ENCODE results near the gene POM121L2.

POM121L2 gene

DNA sequence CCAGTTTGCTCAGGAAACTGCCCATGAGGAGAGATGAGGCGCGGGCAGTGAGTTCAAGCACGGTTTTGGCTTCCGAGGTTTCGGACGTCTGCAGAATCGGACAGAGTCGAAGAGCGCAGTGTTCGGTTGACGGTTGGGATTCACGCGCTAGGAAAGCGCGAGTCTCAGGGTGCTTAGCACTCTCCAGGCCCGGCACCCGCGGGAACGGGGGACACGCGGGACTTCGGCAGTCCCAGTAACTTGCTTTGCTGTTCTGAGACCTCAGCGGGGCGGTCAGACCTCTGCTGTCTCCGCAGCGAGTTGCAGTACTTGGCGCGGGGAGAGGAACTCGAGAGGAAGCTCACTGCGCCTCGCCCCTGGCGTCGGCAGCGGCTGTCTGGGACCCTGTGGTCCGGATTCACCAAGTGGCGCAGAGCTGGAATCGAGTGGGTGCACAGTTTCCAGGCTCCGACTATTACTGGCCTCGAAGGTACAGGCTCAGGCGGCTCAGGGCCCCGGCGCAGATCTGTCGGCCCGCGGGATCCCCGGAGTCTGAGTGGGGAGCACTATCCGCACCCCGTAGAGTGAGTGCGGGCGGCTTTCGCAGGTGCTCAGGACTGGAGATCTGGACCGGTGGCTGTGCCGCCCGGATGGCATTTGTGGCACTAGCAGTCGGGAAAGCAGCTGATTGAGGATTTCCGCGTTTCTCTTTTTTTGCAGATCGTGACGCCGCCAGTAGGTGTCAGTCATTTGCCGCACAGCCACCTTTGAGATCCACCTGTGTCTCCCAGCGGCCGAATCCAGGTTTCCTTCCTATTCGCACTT lies at the start of gene POM121L2:
Gene POM121L2 (minus strand): TSS at position 128 of the 804 bp plus-strand sequence. CDS start 103 bp downstream, at position 25.
- peak; percentile 71 for DNase-seq (ENCODE audit: low read depth)

DNA sequence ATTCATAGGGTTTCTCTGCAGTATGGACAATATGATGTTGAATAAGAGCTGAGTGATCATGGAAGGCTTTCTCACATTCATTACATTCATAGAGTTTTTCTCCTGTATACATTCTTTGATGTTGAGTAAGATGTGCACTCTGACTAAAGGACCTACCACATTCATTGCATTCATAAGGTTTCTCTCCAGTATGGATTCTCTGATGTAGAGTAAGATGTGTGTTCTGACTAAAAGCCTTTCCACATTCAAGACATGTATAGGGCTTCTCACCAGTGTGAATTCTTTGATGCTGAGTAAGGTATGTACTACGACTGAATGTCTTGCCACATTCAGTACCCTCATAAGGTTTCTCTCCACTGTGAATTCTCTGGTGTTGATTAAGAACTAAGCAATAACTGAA lies 47.2 kb upstream of the POM121L2 start:
- no peak for DNase-seq (ENCODE audit: low read depth)

DNA sequence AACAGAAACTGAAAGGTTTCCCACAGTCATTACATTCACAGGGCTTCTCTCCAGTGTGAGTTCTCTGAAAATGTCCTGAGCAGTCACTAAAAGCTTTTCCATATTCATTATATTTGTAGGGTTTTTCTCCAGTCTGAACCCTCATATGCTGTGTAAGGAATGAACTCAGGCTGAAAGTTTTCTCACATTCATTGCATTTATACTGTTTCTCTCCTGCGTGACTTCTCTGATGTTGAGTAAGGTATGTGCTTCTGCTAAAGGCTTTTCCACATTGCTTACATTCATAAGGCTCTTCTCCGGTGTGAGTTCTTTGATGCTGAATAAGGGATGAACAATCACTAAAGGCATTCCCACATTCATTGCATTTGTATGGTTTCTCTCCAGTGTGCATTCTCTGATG lies 46.7 kb upstream of the POM121L2 start:
- DNase-seq (ENCODE audit: low read depth) = no peak

DNA sequence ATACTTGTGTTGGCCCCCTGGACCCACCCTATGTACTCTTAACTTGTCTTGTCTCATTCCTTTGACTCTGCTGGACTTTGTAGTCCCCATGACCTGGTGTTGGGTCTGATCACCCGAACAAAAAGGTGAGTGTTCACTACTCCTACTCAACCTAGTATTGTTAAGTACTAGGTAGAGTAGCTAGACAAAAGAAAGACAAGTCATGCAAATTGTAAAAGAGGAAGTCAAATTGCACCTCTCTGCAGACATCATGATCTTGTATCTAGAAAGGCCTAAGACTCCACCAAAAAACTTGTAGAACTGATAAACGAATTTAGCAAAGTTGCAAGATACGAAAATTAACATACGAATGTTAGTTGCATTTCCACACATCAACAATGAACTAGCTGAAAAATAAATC lies 40.8 kb upstream of the POM121L2 start:
- no peak for DNase-seq (ENCODE audit: low read depth)

DNA sequence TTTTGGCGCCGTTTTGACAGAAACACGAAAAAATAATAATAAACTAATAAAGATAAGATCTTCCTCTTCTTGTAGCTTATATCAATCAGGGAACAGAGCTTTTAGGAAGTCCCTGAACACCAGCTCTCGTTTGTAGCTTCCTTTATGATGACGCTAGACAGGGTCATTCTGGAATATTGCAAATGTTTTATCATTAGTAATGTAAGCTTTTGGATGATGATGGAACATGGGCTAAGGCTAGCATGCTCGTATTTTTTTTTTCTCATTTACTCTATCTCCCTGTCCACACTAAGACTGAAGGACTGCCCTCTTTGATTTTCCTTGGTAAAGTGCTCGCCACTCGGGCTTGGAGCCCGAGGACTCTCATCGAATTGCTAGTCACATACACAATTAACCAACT lies 22.1 kb upstream of the POM121L2 start:
- DNase-seq (ENCODE audit: low read depth) = no peak

DNA sequence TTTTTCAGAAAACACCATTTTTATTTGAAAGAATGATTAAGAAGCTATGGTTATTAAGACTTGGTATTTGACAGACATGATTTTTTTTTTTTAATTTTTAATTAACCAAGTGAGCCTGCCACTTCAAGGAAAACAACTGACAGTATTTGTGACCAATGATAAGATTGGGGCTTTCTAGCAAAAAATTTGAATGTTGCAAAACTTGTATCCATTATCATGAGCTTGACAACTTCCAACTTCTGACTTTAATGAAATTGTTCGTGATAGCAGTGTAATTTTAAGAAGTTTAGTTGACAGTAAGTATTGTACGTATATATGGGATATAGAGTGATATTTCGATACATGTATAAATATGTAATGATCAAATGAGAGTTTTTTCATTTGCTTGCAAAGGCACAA lies 21.6 kb upstream of the POM121L2 start:
- DNase-seq (ENCODE audit: low read depth) = no peak

DNA sequence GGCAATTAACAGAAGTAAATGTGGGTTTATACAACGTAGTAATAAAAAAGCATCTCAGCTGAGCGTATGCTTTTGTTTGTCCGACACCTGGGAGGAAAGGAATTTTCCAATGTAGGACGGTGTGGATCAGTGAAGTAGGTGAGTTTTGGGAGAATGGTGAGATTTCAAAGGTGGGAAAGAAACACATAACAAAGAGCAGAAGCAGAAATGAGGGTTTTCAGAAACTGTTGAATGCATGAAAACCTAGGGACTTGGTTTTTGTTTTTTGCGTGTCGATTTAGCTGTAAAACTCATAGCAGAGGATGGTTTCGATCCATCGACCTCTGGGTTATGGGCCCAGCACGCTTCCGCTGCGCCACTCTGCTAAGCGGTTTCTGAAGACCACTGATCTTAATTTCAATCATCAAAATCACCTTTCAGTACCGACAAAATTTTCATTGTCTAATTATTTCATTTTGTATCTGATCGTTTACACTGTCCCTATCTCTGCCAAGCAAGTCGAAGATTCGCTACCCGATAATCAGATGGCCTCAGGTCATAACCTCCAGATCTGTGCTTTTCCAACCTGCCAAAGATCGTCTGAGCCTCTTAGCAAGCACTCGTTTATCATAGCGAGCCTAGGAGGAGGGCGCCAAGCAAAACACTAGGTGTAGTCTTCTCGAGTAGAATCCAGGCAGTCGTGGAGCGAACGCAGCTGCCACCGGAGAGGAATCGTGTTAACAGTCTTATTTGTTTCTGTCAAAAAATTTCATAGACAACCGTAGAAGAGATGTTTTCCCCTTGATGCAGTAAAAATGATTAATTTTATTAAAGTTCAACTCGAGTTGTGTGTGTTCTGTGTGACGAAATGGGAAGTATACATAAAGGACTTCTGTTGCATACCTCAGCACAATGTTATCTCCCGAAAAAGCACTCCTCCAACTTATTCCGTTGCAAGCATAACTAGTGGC lies 20.9 kb upstream of the POM121L2 start:
- peak; percentile 81 for DNase-seq (ENCODE audit: low read depth)

DNA sequence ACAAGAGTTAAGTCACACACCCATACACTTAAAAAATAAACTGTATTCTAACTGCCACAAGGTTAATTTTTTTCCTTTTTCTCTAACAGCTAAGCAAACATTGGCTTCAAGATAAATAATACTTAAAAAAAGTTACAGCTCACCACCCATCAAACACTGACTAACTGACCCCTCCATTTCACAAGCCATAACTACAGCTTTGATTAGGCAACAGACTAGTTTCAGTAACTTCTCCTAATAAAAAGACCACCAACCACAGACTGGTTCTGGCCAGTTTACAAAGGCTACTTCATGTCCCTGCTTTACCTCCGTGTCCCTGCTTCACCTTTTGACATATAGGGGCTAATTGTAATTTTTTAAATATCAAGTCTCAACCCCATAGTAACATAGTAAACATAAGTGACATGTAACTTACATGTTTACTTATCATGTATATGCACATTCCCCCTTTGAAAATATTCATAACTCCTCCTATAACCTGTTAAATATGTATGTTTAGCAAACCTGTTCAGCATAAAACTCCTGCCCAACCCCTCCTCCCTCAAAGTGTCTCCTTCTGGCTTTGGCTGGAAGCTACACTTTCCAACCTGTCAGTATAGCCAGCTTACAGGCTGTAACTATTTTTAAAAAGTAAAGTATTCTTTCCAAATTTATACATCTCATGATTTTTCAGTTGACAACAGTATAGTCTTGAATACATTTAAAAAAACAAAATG lies 15.1 kb upstream of the POM121L2 start:
- DNase-seq (ENCODE audit: low read depth) = no peak

DNA sequence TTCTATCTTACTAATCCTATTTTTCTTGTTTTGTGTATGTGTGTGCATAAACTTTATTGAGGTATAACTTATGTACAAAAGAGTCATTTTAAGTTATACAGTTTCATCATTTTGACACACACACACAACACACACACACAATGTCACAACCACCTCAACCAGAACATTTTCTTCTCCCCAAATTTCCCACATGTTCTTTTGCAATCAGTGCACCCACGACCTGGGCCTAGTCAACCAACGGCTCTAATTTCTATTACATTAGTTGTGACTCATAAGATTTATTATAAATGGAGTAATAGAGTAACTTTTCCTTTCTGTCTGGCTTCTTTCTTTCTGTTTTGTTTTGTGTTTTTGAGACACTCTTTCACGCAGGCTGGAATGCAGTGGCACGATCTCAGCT lies 9.8 kb upstream of the POM121L2 start:
- peak; percentile 22 for DNase-seq (ENCODE audit: low read depth)

DNA sequence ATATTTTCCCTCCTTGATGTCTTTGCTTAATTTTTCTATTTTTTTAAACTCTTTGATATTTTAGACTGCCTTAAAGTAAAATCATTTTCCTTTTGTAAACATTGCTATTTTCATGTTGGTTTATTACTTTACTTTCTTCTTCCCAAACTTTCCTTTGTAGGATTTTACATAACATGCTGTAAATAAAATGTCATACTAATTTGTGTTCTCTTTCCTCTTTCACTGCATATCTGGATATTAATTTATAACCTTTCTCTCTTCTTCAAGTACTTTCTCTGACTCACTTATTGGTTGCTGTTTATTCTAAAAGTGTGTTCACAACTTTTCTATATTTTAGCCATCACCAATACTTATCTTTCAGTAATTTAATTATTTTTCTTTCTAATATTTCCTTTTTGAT lies 9.3 kb upstream of the POM121L2 start:
- no peak for DNase-seq (ENCODE audit: low read depth)

DNA sequence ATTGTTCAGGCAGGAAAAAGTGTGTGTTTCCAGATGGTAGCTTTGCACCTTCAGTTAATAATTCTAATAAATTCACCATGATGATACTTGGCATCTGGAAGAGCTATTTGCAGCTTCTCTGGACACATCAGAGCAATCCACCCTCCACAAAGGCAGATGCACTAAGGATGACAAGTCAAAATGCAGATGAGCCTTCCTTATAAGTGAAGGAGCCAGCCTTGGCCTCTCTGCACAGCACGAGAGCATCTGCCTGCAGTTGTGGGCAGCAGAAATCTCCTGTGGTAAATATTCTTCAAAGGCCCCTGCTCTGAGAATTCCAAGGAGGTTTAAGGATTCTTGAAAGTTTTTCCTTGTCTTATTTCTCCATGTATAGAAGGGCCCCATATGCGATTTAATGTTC lies 6.9 kb upstream of the POM121L2 start:
- no peak for DNase-seq (ENCODE audit: low read depth)

DNA sequence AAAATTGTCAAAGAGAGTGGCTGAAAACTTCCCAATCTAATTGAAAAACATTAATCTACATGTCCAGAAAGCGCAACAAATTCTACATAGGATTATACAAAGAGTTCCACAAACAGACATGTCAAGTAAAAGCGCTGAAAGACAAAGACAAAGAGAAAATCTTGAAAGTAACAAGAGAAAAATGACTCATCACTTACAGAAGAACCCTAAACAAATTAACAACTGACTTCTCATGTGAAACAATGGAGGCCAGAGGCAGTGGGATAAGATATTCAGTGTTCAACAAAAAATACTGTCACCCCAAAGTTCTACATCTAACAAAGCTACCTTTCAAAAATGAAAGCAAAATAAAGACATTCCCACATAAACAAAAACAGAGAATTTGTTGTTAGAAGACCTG lies 2.0 kb upstream of the POM121L2 start:
- DNase-seq (ENCODE audit: low read depth) = no peak

DNA sequence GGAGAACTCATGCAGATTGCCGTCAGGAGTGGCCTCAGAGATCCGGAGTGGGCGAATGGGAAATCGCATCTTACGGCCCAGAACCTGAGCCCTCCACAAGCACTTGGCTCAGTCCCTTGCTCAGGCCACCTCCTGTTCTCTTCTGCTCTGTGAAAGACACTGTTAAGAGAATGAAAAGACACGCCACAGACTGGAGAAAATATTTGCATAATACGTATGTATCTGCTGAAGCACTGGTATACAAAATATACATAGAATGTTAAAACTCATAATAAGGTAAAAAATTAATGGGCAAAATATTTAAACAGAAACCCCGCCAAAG lies 838 bp upstream of the POM121L2 start:
- no peak for DNase-seq (ENCODE audit: low read depth)

DNA sequence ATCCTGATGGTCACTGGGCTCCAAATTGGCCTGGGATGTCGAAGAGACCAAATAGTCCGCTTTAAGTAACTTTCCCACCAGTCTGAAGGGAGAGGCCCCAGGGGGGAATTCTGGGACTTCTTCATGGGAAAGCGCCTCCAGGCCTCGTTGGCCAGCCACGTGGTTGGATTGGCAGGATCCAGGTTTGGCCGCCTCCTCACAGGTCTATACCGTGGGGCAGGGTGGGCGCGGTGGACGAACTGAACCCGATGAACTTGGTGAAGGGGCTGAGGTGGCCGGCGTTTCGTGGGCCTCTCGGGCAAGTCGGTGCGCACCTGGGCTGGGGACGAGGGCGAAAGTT lies 297 bp downstream of the POM121L2 start:
- no peak for DNase-seq (ENCODE audit: low read depth)

DNA sequence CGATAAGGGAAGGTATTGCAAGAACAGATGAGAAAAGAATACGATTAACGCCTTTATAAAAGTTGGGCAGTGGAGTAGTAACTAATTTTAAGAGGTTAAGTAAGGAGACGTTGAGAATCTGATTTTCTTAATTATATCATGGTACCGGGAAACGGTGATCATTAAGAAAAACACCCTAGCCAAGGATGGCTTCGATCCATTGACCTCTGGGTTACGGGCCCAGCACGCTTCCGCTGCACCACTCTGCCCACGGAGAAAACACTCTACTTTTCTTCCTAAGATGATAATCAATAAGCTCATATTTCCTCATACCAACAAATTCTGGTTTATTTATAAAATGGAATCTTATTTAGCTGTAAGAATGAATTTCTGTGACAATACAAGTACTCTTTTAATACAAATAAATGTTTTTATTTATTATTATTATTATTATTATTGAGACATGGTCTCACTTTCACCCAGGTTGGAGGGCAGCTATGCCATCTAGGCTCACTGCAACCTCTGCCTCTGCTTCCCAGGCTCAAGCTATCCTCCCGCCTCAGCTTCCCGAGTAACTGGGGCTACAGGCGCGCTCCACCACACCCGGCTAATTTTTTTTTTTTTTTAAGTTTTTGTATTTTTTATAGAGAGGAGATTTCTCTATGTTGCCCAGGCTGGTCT lies 8.3 kb downstream of the POM121L2 start:
- DNase-seq (ENCODE audit: low read depth) = peak; percentile 48

DNA sequence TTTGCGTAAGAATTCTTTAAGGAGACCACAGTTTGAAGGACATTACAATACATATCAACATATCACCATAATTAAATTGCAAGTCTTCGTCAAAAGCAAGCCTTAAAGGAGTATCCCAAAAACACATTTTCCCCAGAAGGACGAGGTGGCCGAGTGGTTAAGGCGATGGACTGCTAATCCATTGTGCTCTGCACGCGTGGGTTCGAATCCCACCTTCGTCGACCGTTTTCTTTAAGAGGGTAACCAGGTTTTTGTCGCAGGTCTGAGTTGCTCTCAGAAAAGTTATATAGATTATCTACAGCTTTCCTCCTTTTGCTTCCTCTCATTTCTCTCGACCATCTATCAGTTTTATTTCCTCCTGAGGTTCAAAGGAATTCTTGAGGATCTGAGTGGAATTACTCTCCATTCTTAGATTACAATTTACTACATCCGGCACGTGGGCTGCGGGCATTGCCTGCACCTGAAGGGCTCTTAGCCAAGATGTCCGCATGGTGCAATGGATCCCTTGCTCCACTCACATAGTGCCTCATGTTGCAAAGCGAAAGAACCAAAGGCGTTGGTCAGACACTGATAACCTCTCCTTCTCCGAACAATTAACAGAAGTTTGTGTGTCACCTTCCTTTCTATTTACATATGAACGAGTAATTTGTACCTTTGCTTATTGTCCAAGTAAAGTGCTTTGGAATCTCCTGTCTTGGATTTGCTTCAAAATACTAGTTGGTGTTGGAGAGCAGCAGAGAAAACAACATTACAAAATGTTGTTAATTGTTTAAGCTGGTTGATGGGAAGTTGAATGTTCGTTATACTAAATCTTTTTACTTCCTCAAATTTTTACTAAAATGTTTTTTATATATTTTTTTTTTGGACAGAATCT lies 14.0 kb downstream of the POM121L2 start:
- DNase-seq (ENCODE audit: low read depth) = peak; percentile 63

DNA sequence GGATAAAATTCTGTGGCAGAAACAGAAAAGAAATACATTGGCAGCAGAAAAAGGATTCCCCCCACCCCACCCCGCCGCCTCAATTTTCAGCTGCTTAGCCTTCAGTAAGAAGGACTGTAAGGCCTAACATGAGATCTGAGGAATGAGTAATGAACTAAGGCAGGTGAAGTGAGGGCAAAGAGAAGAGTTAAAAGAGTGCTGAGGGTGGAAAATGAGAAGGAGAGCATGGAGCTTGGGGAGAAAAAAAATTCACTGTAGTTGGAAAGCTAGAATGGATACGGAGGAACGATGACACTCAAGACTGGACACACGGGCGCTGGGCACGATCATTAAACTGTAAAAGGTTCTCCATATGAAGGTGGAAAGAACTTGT lies 14.6 kb downstream of the POM121L2 start:
- DNase-seq (ENCODE audit: low read depth) = no peak

DNA sequence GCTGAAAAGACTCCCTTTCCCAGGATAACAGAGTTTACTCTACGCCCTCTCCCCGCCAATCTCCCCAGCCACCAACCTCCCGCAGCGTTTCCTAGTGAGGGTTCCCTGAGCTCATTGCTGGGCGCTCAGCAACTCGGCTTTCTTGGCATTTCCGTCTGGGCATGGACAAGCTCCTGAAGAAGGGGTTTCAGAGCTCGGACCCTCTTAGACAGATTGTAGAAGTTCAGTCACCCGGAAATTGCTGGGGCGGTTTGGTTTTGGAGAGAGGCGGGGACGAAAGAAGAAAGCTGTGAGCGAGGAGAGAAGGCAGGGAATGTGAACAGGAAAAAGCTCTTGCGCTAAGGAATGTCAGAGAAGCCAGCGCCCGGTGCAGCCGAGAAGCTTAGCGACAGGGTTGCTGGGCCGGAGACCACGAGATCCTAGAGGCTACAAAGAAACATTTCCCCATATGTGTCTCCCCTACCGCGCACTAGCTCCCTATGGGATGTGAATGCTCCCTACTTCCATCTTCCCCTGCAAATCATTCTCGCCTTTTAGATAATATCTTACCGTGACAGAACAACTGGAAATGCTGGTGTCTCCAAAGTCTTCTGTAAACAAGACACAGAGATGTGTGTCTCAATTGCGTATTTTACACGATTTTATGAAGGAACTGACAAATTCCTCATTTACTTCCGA lies 15.8 kb downstream of the POM121L2 start:
- DNase-seq (ENCODE audit: low read depth) = peak; percentile 47

DNA sequence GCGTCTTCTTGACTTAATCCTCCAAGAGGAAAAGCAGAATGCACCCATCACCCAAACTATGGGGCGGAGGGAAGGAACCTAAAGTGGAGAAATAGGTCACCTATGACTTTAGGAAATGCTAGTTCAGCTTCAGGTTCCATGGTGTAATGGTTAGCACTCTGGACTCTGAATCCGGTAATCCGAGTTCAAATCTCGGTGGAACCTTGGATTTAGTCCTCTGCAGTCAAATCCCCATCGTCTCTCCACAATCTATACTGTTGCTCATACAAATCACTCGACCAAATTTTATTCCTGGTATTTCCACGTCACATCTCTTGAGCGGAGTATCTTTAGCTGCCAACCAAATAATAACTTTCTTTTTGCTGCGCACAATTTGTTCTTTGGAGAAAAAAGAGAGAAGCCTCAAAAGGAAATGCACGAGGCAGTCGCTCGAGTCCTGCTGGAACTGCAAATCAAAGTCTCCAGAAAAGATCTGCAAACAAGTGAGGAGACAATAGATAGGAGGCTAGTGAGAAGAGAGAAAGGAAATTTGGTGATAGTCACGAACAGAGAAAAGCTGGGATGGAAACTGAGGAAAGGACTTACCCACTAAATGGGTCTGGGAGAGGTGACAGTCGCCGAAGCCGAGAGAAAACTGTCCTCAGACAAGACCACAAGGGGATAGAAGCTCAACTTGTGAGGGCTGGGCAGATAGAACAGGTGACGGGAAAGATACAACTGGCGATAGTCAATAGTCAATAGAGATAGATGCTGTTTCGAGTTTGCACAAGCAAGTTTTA lies 16.6 kb downstream of the POM121L2 start:
- DNase-seq (ENCODE audit: low read depth) = peak; percentile 95

DNA sequence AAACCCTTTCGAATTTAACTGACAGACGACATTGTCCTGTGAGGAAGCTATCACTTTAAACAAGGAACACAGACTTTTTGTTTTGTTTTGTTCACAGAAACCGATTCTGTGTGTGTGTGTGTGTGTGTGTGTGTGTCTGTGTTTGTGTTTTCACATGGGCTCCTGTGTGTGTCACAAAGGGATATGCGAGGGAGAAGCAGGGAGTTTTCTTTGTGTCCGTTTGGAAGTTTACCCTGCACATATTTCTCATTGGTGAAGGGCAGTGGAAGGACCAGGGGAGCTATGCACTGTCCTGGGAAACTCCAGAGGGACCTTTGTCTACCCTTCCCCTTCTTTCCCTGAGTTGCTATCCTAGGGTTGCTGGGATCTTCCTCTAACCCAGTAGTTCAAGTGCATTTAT lies 17.7 kb downstream of the POM121L2 start:
- no peak for DNase-seq (ENCODE audit: low read depth)

All from iris pigment epithelial cell (primary cell).